Esophagus squamous epithelium (tissue), 4 donors: ENCODE measurements around the gene MKNK1.

Experiments used
- CTCF ChIP-seq, 6 experiments: fragments of 450-650 bp in 4 of 6; fragments of 200-600 bp in 2 of 6; sonication (generic) in 2 of 6; IDR thresholded peaks; one replicate each; pipeline ENCODE4 v1.5.1; 2016 to 2019; ENCODE audit warnings: antibody characterized with exemption in 6 of 6, mild to moderate bottlenecking in 4 of 6, moderate library complexity in 4 of 6
- POLR2A ChIP-seq, 4 donors: fragments of 450-650 bp; IDR thresholded peaks; one replicate each; pipeline ENCODE4 v1.6.1; 2017; ENCODE audit warnings: antibody characterized with exemption in 4 of 4, mild to moderate bottlenecking in 4 of 4, moderate library complexity in 3 of 4

GRCh38 chr1:46526013-46526690, 77.9 kb downstream of the MKNK1 start:
- TF ChIP-seq CTCF (IDR thresholded peaks at IDR 0.05) (no peak), POLR2A (IDR thresholded peaks at IDR 0.05) (no peak)
